ENCODE data around the gene TP63.

DNA sequence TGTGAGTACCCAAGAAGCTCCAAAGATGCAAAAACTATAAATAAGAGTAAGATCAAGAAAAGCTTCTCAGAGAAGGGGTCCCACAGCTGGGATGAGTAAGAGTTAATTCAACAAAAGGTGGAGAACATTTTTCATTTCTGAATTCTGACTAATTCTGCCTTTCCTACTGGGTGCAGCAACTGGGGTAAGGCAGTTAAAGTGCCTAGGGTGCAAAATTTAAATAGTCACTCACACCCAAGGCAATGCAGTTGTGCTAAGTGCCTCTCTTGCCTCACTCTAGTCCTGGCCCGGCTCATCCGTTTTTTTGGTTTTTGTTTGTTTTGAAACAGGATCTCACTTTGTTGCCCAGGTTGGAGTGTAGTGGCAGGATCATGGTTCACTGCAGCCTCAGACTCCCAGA lies 240.2 kb downstream of the TP63 start:
- TF ChIP-seq CTCF (conservative IDR thresholded peaks at IDR 0.05) (no peak), EZH2 (IDR thresholded peaks at IDR 0.05; ENCODE audit: low read depth) (no peak)

Measured in PC-9 (cell line).